Liver (tissue), 9 donors: Measurements from ENCODE around the gene NAT10. TPM values are rescaled to one million over a fixed set of nuclear protein-coding genes. Genes with fewer than 3 reads are reported as not detected.

Experiments
- DNase-seq: peaks from one replicate; pipeline ENCODE4 v3.0.0-alpha.2; 2017; ENCODE audit warnings: low spot score
- H3K27ac ChIP-seq, 2 donors: one replicate each; pipeline ENCODE4 v1.7.0; 2013; ENCODE audit warnings: inconsistent platforms in 2 of 2, low read length in 2 of 2, control low read depth in 1 of 2, low read depth in 1 of 2, mild to moderate bottlenecking in 1 of 2
- H3K27me3 ChIP-seq, 4 donors: one replicate each; pipeline versions ENCODE4 v1.6.1 to v1.7.0; 2013; ENCODE audit warnings: low read length in 3 of 4, inconsistent platforms in 1 of 4, mild to moderate bottlenecking in 1 of 4, moderate library complexity in 1 of 4; ENCODE audit not compliant: control insufficient read depth in 4 of 4, insufficient read depth in 4 of 4
- H3K36me3 ChIP-seq, 4 donors: one replicate each; pipeline versions ENCODE4 v1.6.1 to v1.7.0; 2013; ENCODE audit warnings: low read length in 3 of 4, mild to moderate bottlenecking in 3 of 4, low read depth in 1 of 4, moderate library complexity in 1 of 4; ENCODE audit not compliant: control insufficient read depth in 4 of 4, insufficient read depth in 3 of 4
- H3K4me1 ChIP-seq, 4 donors: one replicate each; pipeline versions ENCODE4 v1.6.1 to v1.7.0; 2013; ENCODE audit warnings: low read length in 3 of 4, mild to moderate bottlenecking in 3 of 4, moderate library complexity in 1 of 4; ENCODE audit not compliant: control insufficient read depth in 4 of 4, insufficient read depth in 4 of 4
- H3K4me3 ChIP-seq, 3 donors: one replicate each; pipeline versions ENCODE4 v1.6.1 to v1.7.0; 2013; ENCODE audit warnings: low read length in 3 of 3, control low read depth in 1 of 3, low read depth in 1 of 3, mild to moderate bottlenecking in 1 of 3
- H3K9ac ChIP-seq, 2 donors: one replicate each; pipeline ENCODE4 v1.7.0; 2013; ENCODE audit warnings: low read length in 2 of 2, mild to moderate bottlenecking in 2 of 2, moderate library complexity in 2 of 2, control low read depth in 1 of 2, low read depth in 1 of 2
- H3K9me3 ChIP-seq, 4 donors: one replicate each; pipeline versions ENCODE4 v1.6.1 to v1.7.0; 2013; ENCODE audit warnings: low read length in 3 of 4; ENCODE audit not compliant: control insufficient read depth in 4 of 4
- EGR1 ChIP-seq, 2 donors: IDR thresholded peaks; 2 replicates each; pipeline ENCODE4 v1.6.1; 2016 to 2018; ENCODE audit warnings: antibody characterized with exemption in 2 of 2, low read depth in 2 of 2
- FOXA1 ChIP-seq: IDR thresholded peaks from 2 replicates; pipeline ENCODE4 v1.6.1; 2016; ENCODE audit warnings: antibody characterized with exemption
- FOXA2 ChIP-seq: IDR thresholded peaks from 2 replicates; pipeline ENCODE4 v1.6.1; 2016; ENCODE audit warnings: antibody characterized with exemption
- GABPA ChIP-seq, 2 donors: IDR thresholded peaks in 1 of 2; conservative IDR thresholded peaks in 1 of 2; 2 replicates each; pipeline ENCODE4 v1.6.1; 2016; ENCODE audit warnings: antibody characterized with exemption in 2 of 2, mild to moderate bottlenecking in 1 of 2, moderate library complexity in 1 of 2
- HNF4A ChIP-seq, 2 donors: conservative IDR thresholded peaks; 2 replicates each; pipeline ENCODE4 v1.6.1; 2016; ENCODE audit warnings: antibody characterized with exemption in 2 of 2, mild to moderate bottlenecking in 2 of 2
- HNF4G ChIP-seq: IDR thresholded peaks from 2 replicates; pipeline ENCODE4 v1.6.1; 2016; ENCODE audit warnings: antibody characterized with exemption
- JUND ChIP-seq, 2 donors: IDR thresholded peaks; 2 replicates each; pipeline ENCODE4 v1.6.1; 2016; ENCODE audit warnings: antibody characterized with exemption in 2 of 2
- NR2F2 ChIP-seq: IDR thresholded peaks from 2 replicates; pipeline ENCODE4 v1.6.1; 2016; ENCODE audit warnings: antibody characterized with exemption
- RAD21 ChIP-seq, 2 donors: IDR thresholded peaks; 2 replicates each; pipeline ENCODE4 v1.6.1; 2016; ENCODE audit warnings: antibody characterized with exemption in 2 of 2, mild to moderate bottlenecking in 2 of 2
- RXRA ChIP-seq, 2 donors: IDR thresholded peaks; 2 replicates each; pipeline ENCODE4 v1.6.1; 2017 to 2018; ENCODE audit warnings: antibody characterized with exemption in 2 of 2, mild to moderate bottlenecking in 1 of 2
- SP1 ChIP-seq: IDR thresholded peaks from 2 replicates; pipeline ENCODE4 v1.6.1; 2018; ENCODE audit warnings: antibody characterized with exemption, mild to moderate bottlenecking
- TAF1 ChIP-seq: conservative IDR thresholded peaks from 2 replicates; pipeline ENCODE4 v1.6.1; 2016; ENCODE audit warnings: antibody characterized with exemption, mild to moderate bottlenecking
- YY1 ChIP-seq: IDR thresholded peaks from 2 replicates; pipeline ENCODE4 v1.6.1; 2016; ENCODE audit warnings: antibody characterized with exemption, mild to moderate bottlenecking
- WGBS: extraction: QIAGEN DNeasy Blood & Tissue Kit; methylation state at CpG from one replicate; pipeline ENCODE4 v1.1.7; 2013; 5-methylcytosine and 5-hydroxymethylcytosine counted together
- polyA plus RNA-seq, 2 donors: library from polyadenylated mRNA; stranded (reverse) in 1 of 2; unstranded in 1 of 2; fragments of 200-250 nt in 1 of 2; fragments of >200 nt in 1 of 2; fragmentation: Nextera tagmentation in 1 of 2; extraction: Ambion mirVana in 1 of 2; gene quantifications; one replicate each; pipeline versions ENCODE4 v1.2.1 to v1.2.3, GENCODE V29; 2013 to 2015
- total RNA-seq, 2 donors: library from RNA; depleted of rRNA; stranded (reverse); fragments of >200 nt; gene quantifications; one replicate each; pipeline ENCODE4 v1.2.3, GENCODE V29; 2014
- TF ChIP-seq, protein P1 (sequence below): IDR thresholded peaks from 2 replicates; pipeline ENCODE4 v1.6.1; 2016; ENCODE audit warnings: antibody characterized with exemption
- TF ChIP-seq, protein P2 (sequence below): IDR thresholded peaks from 2 replicates; pipeline ENCODE4 v1.6.1; 2016; ENCODE audit warnings: antibody characterized with exemption
- TF ChIP-seq, protein P3 (sequence below): IDR thresholded peaks from 2 replicates; pipeline ENCODE4 v1.6.1; 2016; ENCODE audit warnings: antibody characterized with exemption
- TF ChIP-seq, protein P4 (sequence below): fragments of 150-350 bp; IDR thresholded peaks from 2 replicates; pipeline ENCODE4 v1.5.1; 2017; ENCODE audit warnings: improper control_type of control experiment, low read depth, low read length; ENCODE audit not compliant: missing input control
- TF ChIP-seq, protein P5 (sequence below): IDR thresholded peaks from 2 replicates; pipeline ENCODE4 v1.6.1; 2016; ENCODE audit warnings: antibody characterized with exemption, mild to moderate bottlenecking
- donor health status: healthy.
- donor health status: healthy.
- donor health status: healthy.
- donor health status: healthy.
- donor health status: healthy.

NAT10 gene
- total and polyA plus RNA-seq, 4 donors, result 9.1 to 14.0 (median 13.5) TPM

DNA sequence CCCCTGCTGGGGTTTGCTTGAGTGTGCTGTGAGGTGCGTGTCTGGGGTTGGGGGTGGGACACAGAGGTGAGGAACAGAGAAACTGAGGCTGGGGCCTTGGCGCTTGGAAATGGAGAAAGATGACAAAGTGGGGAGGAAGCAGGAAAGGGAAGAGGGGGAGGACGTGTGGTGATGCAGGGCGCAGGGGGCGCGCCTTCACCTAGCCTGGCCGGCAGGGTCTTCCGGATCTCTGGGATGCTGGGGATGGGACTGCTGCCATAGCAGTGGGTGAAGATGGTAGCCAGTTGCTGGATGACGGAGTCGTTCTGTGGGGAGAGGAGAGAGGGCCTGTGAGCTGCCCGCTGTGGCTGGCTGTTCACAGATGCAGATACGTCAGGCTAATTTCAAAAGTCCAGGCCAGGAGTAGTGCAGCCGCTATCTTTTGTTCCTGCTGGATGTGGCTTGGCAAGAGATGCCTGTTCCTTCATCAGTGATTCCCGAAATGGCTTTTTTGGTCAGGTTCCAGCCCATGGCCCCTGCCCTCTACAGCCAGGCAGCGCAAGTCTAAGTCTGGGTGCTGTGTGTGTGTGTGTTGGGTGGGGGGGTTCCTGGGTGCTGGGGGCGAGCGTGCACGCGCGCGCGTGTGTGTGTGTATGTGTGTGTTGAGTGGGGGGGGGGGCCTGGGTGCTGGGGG lies 54.8 kb downstream of the NAT10 start:
- TF ChIP-seq TAF1, result no peak
- TF ChIP-seq, protein P1, sequence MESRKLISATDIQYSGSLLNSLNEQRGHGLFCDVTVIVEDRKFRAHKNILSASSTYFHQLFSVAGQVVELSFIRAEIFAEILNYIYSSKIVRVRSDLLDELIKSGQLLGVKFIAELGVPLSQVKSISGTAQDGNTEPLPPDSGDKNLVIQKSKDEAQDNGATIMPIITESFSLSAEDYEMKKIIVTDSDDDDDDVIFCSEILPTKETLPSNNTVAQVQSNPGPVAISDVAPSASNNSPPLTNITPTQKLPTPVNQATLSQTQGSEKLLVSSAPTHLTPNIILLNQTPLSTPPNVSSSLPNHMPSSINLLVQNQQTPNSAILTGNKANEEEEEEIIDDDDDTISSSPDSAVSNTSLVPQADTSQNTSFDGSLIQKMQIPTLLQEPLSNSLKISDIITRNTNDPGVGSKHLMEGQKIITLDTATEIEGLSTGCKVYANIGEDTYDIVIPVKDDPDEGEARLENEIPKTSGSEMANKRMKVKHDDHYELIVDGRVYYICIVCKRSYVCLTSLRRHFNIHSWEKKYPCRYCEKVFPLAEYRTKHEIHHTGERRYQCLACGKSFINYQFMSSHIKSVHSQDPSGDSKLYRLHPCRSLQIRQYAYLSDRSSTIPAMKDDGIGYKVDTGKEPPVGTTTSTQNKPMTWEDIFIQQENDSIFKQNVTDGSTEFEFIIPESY, result no peak
- TF ChIP-seq YY1, result no peak
- 92% methylated on average over 22 of the region's 22 CpGs for WGBS
- H3K36me3 ChIP-seq, result peaks cover 0 to 70% (median 19%) of the 10 kb centered on the region in 4 donors
- no peak for DNase-seq
- no peak overlapping the region for H3K4me3 ChIP-seq
- H3K9me3 ChIP-seq, result no peaks in the 10 kb centered on the region
- H3K27ac ChIP-seq, result no peak overlapping the region
- no peak overlapping the region for H3K9ac ChIP-seq
- no peaks in the 10 kb centered on the region for H3K27me3 ChIP-seq
- peaks cover 0 to 10% (median 5%) of the 10 kb centered on the region in 4 donors for H3K4me1 ChIP-seq

DNA sequence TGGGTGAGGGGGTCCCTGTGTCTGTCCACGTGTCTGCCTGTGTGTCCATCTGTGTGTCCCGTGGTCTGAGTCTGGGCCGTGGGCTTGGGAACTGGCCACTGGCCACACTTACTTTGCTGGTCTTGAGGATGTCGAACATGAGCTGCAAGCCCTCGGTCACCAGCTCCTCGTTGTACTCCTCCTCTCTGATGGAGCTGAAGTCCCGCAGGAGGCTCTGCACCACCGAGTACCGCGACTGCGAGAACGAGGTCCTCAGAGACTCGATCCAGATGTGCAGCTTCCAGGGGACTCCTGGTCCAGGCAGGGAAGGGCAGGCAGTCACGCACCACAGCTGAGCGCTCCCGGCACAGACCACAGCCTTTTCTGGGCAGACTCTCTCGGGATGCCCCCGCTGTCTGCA lies 55.4 kb downstream of the NAT10 start:
- no peaks in the 10 kb centered on the region for H3K27me3 ChIP-seq
- no peak overlapping the region for H3K4me3 ChIP-seq
- no peak overlapping the region for H3K9ac ChIP-seq
- H3K36me3 ChIP-seq, result peaks cover 0 to 69% (median 18%) of the 10 kb centered on the region in 4 donors
- H3K27ac ChIP-seq, result no peak overlapping the region
- DNase-seq, result no peak
- peaks cover 0 to 10% (median 5%) of the 10 kb centered on the region in 4 donors for H3K4me1 ChIP-seq
- TF ChIP-seq JUND (IDR thresholded peaks at IDR 0.05), result no peak
- TF ChIP-seq, protein P2, sequence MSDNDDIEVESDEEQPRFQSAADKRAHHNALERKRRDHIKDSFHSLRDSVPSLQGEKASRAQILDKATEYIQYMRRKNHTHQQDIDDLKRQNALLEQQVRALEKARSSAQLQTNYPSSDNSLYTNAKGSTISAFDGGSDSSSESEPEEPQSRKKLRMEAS, result no peak
- TF ChIP-seq, protein P3, sequence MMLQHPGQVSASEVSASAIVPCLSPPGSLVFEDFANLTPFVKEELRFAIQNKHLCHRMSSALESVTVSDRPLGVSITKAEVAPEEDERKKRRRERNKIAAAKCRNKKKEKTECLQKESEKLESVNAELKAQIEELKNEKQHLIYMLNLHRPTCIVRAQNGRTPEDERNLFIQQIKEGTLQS, result no peak
- TF ChIP-seq GABPA (IDR thresholded peaks at IDR 0.05 in 1 of 2, conservative IDR thresholded peaks at IDR 0.05 in 1 of 2), result no peak
- no peak for TF ChIP-seq RAD21 (IDR thresholded peaks at IDR 0.05)
- TF ChIP-seq FOXA2, result no peak
- no peak for TF ChIP-seq SP1
- TF ChIP-seq, protein P4, sequence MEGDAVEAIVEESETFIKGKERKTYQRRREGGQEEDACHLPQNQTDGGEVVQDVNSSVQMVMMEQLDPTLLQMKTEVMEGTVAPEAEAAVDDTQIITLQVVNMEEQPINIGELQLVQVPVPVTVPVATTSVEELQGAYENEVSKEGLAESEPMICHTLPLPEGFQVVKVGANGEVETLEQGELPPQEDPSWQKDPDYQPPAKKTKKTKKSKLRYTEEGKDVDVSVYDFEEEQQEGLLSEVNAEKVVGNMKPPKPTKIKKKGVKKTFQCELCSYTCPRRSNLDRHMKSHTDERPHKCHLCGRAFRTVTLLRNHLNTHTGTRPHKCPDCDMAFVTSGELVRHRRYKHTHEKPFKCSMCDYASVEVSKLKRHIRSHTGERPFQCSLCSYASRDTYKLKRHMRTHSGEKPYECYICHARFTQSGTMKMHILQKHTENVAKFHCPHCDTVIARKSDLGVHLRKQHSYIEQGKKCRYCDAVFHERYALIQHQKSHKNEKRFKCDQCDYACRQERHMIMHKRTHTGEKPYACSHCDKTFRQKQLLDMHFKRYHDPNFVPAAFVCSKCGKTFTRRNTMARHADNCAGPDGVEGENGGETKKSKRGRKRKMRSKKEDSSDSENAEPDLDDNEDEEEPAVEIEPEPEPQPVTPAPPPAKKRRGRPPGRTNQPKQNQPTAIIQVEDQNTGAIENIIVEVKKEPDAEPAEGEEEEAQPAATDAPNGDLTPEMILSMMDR, result no peak
- no peak for TF ChIP-seq HNF4G
- no peak for TF ChIP-seq HNF4A (conservative IDR thresholded peaks at IDR 0.05)
- TF ChIP-seq NR2F2, result no peak
- no peak for TF ChIP-seq YY1
- TF ChIP-seq, protein P1, result no peak
- TF ChIP-seq TAF1, result no peak
- no peak for TF ChIP-seq RXRA (IDR thresholded peaks at IDR 0.05)
- no peak for TF ChIP-seq FOXA1
- TF ChIP-seq, protein P5, sequence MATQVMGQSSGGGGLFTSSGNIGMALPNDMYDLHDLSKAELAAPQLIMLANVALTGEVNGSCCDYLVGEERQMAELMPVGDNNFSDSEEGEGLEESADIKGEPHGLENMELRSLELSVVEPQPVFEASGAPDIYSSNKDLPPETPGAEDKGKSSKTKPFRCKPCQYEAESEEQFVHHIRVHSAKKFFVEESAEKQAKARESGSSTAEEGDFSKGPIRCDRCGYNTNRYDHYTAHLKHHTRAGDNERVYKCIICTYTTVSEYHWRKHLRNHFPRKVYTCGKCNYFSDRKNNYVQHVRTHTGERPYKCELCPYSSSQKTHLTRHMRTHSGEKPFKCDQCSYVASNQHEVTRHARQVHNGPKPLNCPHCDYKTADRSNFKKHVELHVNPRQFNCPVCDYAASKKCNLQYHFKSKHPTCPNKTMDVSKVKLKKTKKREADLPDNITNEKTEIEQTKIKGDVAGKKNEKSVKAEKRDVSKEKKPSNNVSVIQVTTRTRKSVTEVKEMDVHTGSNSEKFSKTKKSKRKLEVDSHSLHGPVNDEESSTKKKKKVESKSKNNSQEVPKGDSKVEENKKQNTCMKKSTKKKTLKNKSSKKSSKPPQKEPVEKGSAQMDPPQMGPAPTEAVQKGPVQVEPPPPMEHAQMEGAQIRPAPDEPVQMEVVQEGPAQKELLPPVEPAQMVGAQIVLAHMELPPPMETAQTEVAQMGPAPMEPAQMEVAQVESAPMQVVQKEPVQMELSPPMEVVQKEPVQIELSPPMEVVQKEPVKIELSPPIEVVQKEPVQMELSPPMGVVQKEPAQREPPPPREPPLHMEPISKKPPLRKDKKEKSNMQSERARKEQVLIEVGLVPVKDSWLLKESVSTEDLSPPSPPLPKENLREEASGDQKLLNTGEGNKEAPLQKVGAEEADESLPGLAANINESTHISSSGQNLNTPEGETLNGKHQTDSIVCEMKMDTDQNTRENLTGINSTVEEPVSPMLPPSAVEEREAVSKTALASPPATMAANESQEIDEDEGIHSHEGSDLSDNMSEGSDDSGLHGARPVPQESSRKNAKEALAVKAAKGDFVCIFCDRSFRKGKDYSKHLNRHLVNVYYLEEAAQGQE, result no peak
- TF ChIP-seq EGR1 (IDR thresholded peaks at IDR 0.05; ENCODE audit: low read depth in 2 of 2), result no peak
- H3K9me3 ChIP-seq, result no peaks in the 10 kb centered on the region
- 93% methylated on average over 18 of the region's 18 CpGs for WGBS
